Gastroesophageal sphincter (tissue), 3 donors: ENCODE data around the gene TMEM30A.

Source experiments
- EP300 ChIP-seq: sonication (generic); formaldehyde crosslinking; IDR thresholded peaks from one replicate; pipeline ENCODE4 v1.6.1; 2017; ENCODE audit warnings: antibody characterized with exemption, mild to moderate bottlenecking
- POLR2A ChIP-seq, 2 donors: fragments of 450-650 bp; IDR thresholded peaks; one replicate each; pipeline ENCODE4 v1.6.1; 2017; ENCODE audit warnings: antibody characterized with exemption in 2 of 2, mild to moderate bottlenecking in 2 of 2, moderate library complexity in 1 of 2
- POLR2AphosphoS5 ChIP-seq: sonication (generic); formaldehyde crosslinking; IDR thresholded peaks from one replicate; pipeline ENCODE4 v1.6.1; 2017; ENCODE audit warnings: antibody characterized with exemption
- TF ChIP-seq, protein P1 (sequence below), 4 experiments: fragments of 200-600 bp in 2 of 4; fragments of 450-650 bp in 2 of 4; sonication (generic) in 1 of 4; IDR thresholded peaks; one replicate each; pipeline ENCODE4 v1.5.1; 2017 to 2019; ENCODE audit warnings: antibody characterized with exemption in 4 of 4, mild to moderate bottlenecking in 2 of 4, moderate library complexity in 2 of 4

DNA sequence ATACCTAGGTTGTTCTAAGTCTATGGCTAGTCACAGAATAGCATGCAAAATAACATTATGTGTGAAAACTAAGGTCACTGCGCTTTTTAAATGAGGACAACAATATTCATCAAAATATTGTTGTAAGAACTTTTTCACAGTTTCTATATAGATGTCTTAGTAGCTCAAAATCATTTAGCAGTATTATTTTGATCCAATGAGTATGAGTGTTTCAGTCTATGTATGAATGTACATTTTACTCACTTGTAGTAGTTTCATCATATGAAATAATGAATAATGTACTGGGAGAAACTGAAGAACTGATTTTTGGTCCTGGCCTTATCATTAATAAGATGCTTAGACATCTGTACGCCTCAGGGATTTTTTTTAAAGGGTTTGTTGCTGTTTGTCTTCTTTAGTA is 16.5 kb upstream of the TMEM30A start:
- TF ChIP-seq, protein P1, sequence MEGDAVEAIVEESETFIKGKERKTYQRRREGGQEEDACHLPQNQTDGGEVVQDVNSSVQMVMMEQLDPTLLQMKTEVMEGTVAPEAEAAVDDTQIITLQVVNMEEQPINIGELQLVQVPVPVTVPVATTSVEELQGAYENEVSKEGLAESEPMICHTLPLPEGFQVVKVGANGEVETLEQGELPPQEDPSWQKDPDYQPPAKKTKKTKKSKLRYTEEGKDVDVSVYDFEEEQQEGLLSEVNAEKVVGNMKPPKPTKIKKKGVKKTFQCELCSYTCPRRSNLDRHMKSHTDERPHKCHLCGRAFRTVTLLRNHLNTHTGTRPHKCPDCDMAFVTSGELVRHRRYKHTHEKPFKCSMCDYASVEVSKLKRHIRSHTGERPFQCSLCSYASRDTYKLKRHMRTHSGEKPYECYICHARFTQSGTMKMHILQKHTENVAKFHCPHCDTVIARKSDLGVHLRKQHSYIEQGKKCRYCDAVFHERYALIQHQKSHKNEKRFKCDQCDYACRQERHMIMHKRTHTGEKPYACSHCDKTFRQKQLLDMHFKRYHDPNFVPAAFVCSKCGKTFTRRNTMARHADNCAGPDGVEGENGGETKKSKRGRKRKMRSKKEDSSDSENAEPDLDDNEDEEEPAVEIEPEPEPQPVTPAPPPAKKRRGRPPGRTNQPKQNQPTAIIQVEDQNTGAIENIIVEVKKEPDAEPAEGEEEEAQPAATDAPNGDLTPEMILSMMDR (IDR thresholded peaks at IDR 0.05): no peak
- TF ChIP-seq POLR2AphosphoS5 (no peak), EP300 (no peak), POLR2A (IDR thresholded peaks at IDR 0.05) (no peak)
